Lung (tissue), 12 donors: ENCODE results near the gene PRAC1. TPM values are rescaled to one million over a fixed set of nuclear protein-coding genes. Genes with fewer than 3 reads are reported as not detected.

Experiments
- ATAC-seq: fragments of 200-7000 bp; cut with Tn5 transposase; one replicate; pipeline ENCODE4 v1.9.1; 2020; ENCODE audit warnings: moderate number of reproducible peaks; ENCODE audit not compliant: insufficient read depth, low FRiP score
- DNase-seq, 3 donors: peaks; one replicate each; pipeline ENCODE4 v3.0.0-alpha.2; 2013 to 2017
- H3K27ac ChIP-seq, 2 donors: one replicate each; pipeline ENCODE4 v1.5.1; 2013; ENCODE audit warnings: mild to moderate bottlenecking in 2 of 2, moderate library complexity in 2 of 2, control low read depth in 1 of 2, inconsistent platforms in 1 of 2, low read depth in 1 of 2, low read length in 1 of 2
- H3K27me3 ChIP-seq, 3 donors: one replicate each; pipeline ENCODE4 v1.5.1; 2013; ENCODE audit warnings: low read length in 2 of 3; ENCODE audit not compliant: control insufficient read depth in 3 of 3, insufficient read depth in 3 of 3
- H3K36me3 ChIP-seq, 4 donors: one replicate each; pipeline ENCODE4 v1.5.1; 2013; ENCODE audit warnings: low read length in 4 of 4, mild to moderate bottlenecking in 1 of 4, moderate library complexity in 1 of 4; ENCODE audit not compliant: control insufficient read depth in 4 of 4, insufficient read depth in 4 of 4
- H3K4me1 ChIP-seq, 5 donors: one replicate each; pipeline ENCODE4 v1.5.1; 2013; ENCODE audit warnings: low read length in 5 of 5, mild to moderate bottlenecking in 2 of 5, moderate library complexity in 1 of 5; ENCODE audit not compliant: control insufficient read depth in 5 of 5, insufficient read depth in 5 of 5
- H3K4me3 ChIP-seq: one replicate; pipeline ENCODE4 v1.5.1; 2013; ENCODE audit warnings: mild to moderate bottlenecking, control low read depth, moderate library complexity
- H3K9ac ChIP-seq, 2 donors: one replicate each; pipeline ENCODE4 v1.5.1; 2013; ENCODE audit warnings: low read length in 2 of 2, control low read depth in 1 of 2; ENCODE audit not compliant: insufficient read depth in 1 of 2
- H3K9me3 ChIP-seq, 4 donors: one replicate each; pipeline ENCODE4 v1.5.1; 2013; ENCODE audit warnings: low read length in 3 of 4, mild to moderate bottlenecking in 1 of 4, moderate library complexity in 1 of 4; ENCODE audit not compliant: control insufficient read depth in 4 of 4, insufficient read depth in 3 of 4
- WGBS, 2 donors: extraction: QIAGEN DNeasy Blood & Tissue Kit; methylation state at CpG; one replicate each; pipeline ENCODE4 v1.1.7; 2013; 5-methylcytosine and 5-hydroxymethylcytosine counted together
- polyA plus RNA-seq, 2 donors: library from polyadenylated mRNA; stranded (reverse); fragments of 200-250 nt; gene quantifications; one replicate each; pipeline ENCODE4 v1.2.1, GENCODE V29; 2013
- total RNA-seq, 2 donors: library from RNA; depleted of rRNA in 1 of 2; stranded (reverse); fragments of >200 nt in 1 of 2; gene quantifications; one replicate each; pipeline ENCODE4 v1.2.1, GENCODE V29; 2014 to 2021
- TF ChIP-seq, protein P1 (sequence below): IDR thresholded peaks from 2 replicates; pipeline ENCODE4 v1.5.1; 2012; ENCODE audit warnings: mild to moderate bottlenecking; ENCODE audit errors: control extremely low read depth, extremely low read depth
- donor health status: control.
- donor health status: control.
- donor health status: Bipolar disorder and iron deficiency.
- donor health status: healthy.
- donor health status: DM: yes; HTN: yes; CAD: no.

Gene PRAC1
- total and polyA plus RNA-seq, 4 donors: not detected

DNA sequence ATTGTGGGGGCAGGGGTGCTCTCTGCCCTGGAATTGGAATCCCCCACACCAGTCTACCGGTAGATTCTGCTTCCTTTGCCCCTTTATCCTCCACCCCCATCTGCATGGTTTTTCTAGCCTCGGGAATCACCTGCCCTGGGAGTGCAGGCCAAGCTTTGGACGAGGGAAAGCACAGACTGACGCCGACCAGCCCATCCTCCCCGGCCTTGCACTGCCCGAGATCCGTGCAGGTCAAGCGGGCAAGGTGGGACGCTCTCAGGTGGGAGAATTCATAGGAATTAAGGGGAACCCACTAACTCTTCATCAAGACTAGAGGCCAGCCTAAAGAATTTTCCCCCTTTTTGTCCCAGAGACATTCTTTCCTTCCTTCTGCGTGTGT lies 16.1 kb upstream of the PRAC1 start:
- DNase-seq: no peak

DNA sequence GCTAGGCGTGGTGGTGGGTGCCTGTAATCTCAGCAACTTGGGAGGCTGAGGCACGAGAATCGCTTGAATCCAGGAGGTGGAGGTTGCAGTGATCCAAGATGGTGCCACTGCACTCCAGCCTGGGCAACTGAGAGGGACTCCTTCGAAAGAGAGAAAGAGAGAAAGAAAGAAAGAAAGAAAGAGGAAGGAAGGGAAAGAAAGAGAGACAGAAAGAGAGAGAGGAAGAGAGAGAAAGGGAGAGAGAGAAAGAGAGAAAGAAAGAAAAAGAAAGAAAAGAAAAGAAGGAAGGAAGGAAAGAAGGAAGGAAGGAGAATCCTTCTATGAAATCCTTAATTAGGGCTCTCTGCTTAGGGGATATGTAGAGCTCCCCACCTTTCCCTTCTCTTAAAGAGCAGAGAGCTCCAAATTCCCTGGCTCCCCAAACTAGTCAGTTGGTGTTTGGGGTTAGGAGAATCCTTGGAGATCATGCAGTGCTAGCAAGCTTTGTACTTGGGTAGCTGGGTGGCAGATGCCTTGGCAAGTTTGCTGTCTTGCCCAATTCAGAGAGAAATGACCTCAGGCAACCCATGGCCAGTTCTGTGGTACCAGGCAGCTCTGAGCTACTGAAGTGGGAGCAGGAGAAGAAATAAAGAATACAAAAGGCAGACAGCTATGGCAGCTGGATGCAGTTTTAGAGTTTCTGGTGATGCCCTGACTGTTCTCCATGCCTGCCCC lies 15.2 kb upstream of the PRAC1 start:
- H3K9ac ChIP-seq: no peak overlapping the region
- TF ChIP-seq, protein P1, sequence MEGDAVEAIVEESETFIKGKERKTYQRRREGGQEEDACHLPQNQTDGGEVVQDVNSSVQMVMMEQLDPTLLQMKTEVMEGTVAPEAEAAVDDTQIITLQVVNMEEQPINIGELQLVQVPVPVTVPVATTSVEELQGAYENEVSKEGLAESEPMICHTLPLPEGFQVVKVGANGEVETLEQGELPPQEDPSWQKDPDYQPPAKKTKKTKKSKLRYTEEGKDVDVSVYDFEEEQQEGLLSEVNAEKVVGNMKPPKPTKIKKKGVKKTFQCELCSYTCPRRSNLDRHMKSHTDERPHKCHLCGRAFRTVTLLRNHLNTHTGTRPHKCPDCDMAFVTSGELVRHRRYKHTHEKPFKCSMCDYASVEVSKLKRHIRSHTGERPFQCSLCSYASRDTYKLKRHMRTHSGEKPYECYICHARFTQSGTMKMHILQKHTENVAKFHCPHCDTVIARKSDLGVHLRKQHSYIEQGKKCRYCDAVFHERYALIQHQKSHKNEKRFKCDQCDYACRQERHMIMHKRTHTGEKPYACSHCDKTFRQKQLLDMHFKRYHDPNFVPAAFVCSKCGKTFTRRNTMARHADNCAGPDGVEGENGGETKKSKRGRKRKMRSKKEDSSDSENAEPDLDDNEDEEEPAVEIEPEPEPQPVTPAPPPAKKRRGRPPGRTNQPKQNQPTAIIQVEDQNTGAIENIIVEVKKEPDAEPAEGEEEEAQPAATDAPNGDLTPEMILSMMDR: no peak
- peaks cover 0 to 100% (median 97%) of the 10 kb centered on the region in 3 donors for H3K27me3 ChIP-seq
- H3K27ac ChIP-seq: no peak overlapping the region
- no peak for ATAC-seq
- H3K4me1 ChIP-seq: no peaks in the 10 kb centered on the region
- no peaks in the 10 kb centered on the region for H3K36me3 ChIP-seq
- H3K9me3 ChIP-seq: peaks cover 0 to 9% (median 0%) of the 10 kb centered on the region in 4 donors
- DNase-seq: no peak
- no peak overlapping the region for H3K4me3 ChIP-seq
- WGBS, 2 donors: 61 to 66% methylated on average over 4 of the region's 4 CpGs

More for the DNA sequence above, 16.1 kb upstream of the PRAC1 start:
- Histone ChIP-seq H3K4me1 (no peaks in the 10 kb centered on the region), H3K9me3 (peaks cover 0 to 11% (median 0%) of the 10 kb centered on the region in 4 donors), H3K9ac (no peak overlapping the region), H3K4me3 (no peak overlapping the region), H3K27me3 (peaks cover 0 to 99% (median 96%) of the 10 kb centered on the region in 3 donors), H3K27ac (no peak overlapping the region), H3K36me3 (no peaks in the 10 kb centered on the region)
- WGBS, 2 donors: 6 to 7% methylated on average over 11 of the region's 11 CpGs
- TF ChIP-seq, protein P1: no peak
- no peak for ATAC-seq

GRCh38 chr17:48735062-48735351 lies 12.7 kb upstream of the PRAC1 start:
- TF ChIP-seq, protein P1: no peak
- no peak overlapping the region for H3K4me3 ChIP-seq
- WGBS, 2 donors: 5 to 6% methylated on average over 7 of the region's 7 CpGs
- H3K9me3 ChIP-seq: peaks cover 0 to 6% (median 0%) of the 10 kb centered on the region in 4 donors
- DNase-seq (no peak), ATAC-seq (no peak)
- H3K4me1 ChIP-seq: no peaks in the 10 kb centered on the region
- H3K9ac ChIP-seq: no peak overlapping the region
- no peaks in the 10 kb centered on the region for H3K36me3 ChIP-seq
- H3K27me3 ChIP-seq: peaks cover 3 to 99% (median 97%) of the 10 kb centered on the region in 3 donors
- no peak overlapping the region for H3K27ac ChIP-seq
